Pancreas (tissue), 10 donors: ENCODE data around the gene FAM53B. TPM values are rescaled to one million over a fixed set of nuclear protein-coding genes. Genes with fewer than 3 reads are reported as not detected.
A peak's percentile ranks its signal among the peaks of the same experiment; 100 is the strongest.

Experiments
- ATAC-seq, 4 donors: fragments of 200-7000 bp; cut with Tn5 transposase; one replicate each; pipeline versions ENCODE4 v1.8.0 to v1.9.1; 2020; ENCODE audit warnings: mild to moderate bottlenecking in 4 of 4, moderate library complexity in 4 of 4
- DNase-seq, 6 donors: peaks; one replicate each; pipeline ENCODE4 v3.0.0-alpha.2; 2020
- FAIRE-seq: peaks from 2 replicates; lab custom pipeline; 2012; peaks lifted over from hg19 to GRCh38; lab: Jason Lieb, UNC
- H3K27ac ChIP-seq, 4 donors: fragments of 200-600 bp; sonication (generic); 1 replicate in 3 of 4; 2 replicates in 1 of 4; pipeline versions ENCODE4 v1.5.0 to v1.8.0; 2020
- H3K27me3 ChIP-seq, 4 donors: fragments of 200-600 bp; one replicate each; pipeline ENCODE4 v1.8.0; 2021
- H3K36me3 ChIP-seq, 3 donors: fragments of 200-600 bp; sonication (generic) in 1 of 3; one replicate each; pipeline versions ENCODE4 v1.5.0 to v1.8.0; 2020 to 2021
- H3K4me1 ChIP-seq, 3 donors: fragments of 200-600 bp; one replicate each; pipeline ENCODE4 v1.8.0; 2021
- H3K4me3 ChIP-seq, 4 donors: fragments of 200-600 bp; sonication (generic) in 2 of 4; one replicate each; pipeline versions ENCODE4 v1.5.0 to v1.8.0; 2020 to 2021
- H3K9me3 ChIP-seq, 4 donors: fragments of 200-600 bp; one replicate each; pipeline ENCODE4 v1.8.0; 2021
- WGBS, 2 donors: extraction: QIAGEN DNeasy Blood & Tissue Kit; methylation state at CpG; one replicate each; pipeline ENCODE4 v1.1.7; 2013; 5-methylcytosine and 5-hydroxymethylcytosine counted together
- intact Hi-C, 3 donors: fragments of 100-400 bp; cut with DNase I; formaldehyde crosslinking; loops; one replicate each; pipeline versions ENCODE4 v1.11.1 to v1.14.2; 2022
- polyA plus RNA-seq, 2 donors: library from polyadenylated mRNA; stranded (reverse); fragments of 200-250 nt; gene quantifications; one replicate each; pipeline ENCODE4 v1.2.3, GENCODE V29; 2013
- total RNA-seq, 6 donors: library from RNA; stranded (reverse); fragmentation: NEBNext Ultra II Directional in 4 of 6; extraction: Animal tissue kit (Norgen Biotek cat#: 25700) in 4 of 6; gene quantifications; one replicate each; pipeline versions ENCODE4 v1.2.1 to v1.2.4, GENCODE V29; 2021 to 2023
- TF ChIP-seq, protein P1 (sequence below), 4 donors: fragments of 200-600 bp; sonication (generic) in 3 of 4; IDR thresholded peaks; one replicate each; pipeline versions ENCODE4 v1.5.0 to v1.8.0; 2021; ENCODE audit warnings: antibody characterized with exemption in 4 of 4
- donor health status: healthy with polysubstance abuse.
- donor health status: DM: no; HTN: no; CAD: no; lungs with moderate emphysema.
- donor health status: DM: no; HTN: no; CAD: no.
- donor health status: control.
- donor health status: control.
- donor health status: Bipolar disorder and iron deficiency.
- donor health status: DM: yes; HTN: yes; CAD: no.
- donor health status: DM: no; HTN: no; CAD: no.
- donor health status: DM: no; HTN: no; CAD: no.
- donor health status: DM: yes; HTN: yes; CAD: no.

The FAM53B gene
- total and polyA plus RNA-seq, 8 donors = 5.3 to 16.4 (median 8.5) TPM

DNA sequence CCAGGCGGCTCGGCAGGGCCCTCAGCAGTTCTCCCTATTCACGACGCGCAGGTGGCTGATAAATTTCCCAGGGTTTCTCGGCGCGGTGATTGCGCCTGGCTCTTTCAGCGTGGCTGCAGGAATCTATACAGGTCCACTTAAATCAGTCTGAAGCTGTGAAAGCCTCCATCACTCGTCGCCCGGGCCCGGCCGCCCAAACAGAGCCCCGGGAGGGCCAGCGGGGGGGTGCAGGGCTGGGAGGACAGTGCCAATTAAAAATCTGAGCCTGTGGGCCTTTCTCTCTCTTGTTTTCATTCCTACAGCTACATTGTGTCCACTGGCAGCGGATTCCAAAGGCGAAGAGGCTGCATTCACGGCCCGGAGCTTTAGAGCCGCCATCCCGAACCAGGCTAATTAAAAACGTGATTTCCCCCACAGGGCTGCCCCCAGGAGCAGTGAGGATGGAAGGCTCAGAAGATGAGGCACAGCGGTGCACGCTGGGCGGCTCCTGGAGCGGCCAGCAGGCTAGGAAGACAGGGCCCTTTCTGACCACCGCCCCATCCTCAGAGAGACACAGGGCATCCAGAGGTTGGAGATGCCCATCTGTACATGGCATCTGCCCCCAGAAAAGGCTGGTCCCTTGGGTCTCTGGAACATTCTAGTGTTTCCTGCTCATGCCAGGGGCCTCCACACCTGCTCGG is 100.7 kb downstream of the FAM53B start:
- Histone ChIP-seq H3K9me3 (no peaks in the 10 kb centered on the region), H3K4me3 (no peak overlapping the region), H3K27me3 (no peaks in the 10 kb centered on the region), H3K36me3 (no peaks in the 10 kb centered on the region), H3K4me1 (peaks cover 0 to 4% (median 0%) of the 10 kb centered on the region in 3 donors), H3K27ac (no peak overlapping the region)
- WGBS, 2 donors = 95% methylated on average over 30 of the region's 30 CpGs
- intact Hi-C loops = no loop called here
- ATAC-seq = no peak
- no peak for FAIRE-seq
- peak in 1 of 6 donors; percentile 22 for DNase-seq
- TF ChIP-seq, protein P1, sequence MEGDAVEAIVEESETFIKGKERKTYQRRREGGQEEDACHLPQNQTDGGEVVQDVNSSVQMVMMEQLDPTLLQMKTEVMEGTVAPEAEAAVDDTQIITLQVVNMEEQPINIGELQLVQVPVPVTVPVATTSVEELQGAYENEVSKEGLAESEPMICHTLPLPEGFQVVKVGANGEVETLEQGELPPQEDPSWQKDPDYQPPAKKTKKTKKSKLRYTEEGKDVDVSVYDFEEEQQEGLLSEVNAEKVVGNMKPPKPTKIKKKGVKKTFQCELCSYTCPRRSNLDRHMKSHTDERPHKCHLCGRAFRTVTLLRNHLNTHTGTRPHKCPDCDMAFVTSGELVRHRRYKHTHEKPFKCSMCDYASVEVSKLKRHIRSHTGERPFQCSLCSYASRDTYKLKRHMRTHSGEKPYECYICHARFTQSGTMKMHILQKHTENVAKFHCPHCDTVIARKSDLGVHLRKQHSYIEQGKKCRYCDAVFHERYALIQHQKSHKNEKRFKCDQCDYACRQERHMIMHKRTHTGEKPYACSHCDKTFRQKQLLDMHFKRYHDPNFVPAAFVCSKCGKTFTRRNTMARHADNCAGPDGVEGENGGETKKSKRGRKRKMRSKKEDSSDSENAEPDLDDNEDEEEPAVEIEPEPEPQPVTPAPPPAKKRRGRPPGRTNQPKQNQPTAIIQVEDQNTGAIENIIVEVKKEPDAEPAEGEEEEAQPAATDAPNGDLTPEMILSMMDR (IDR thresholded peaks at IDR 0.05) = no peak

DNA sequence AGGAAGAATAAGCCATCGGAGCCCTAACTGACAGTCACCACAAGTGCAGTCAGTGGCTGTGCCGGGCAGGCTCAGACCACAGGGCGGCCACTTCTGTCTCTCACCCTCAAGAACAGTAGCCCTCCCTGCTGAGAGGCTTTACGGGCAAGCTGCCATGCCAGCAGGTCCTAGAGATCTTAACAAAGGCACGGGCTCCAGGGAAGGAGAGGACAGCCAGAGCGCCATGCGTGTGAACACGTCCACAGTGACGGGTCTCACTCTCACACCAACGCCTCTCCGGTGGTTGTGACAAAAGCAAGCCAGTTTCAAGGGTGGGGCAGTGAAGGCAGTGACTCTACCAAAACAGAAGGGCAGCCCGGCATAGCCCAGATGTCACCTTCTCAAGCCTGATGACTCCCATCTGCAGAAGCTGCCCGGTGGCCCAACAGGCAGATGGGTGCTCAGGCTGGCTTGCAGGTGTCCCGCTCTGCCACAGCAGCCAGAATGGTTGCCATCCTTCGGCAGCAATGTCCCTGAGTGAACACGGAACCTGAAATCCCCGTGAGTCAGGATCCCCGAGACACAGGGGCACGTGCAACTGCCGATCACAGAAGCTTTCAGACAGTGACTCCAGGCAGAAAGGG is 102.0 kb downstream of the FAM53B start:
- Histone ChIP-seq H3K27me3 (no peaks in the 10 kb centered on the region), H3K9me3 (no peaks in the 10 kb centered on the region), H3K4me3 (no peak overlapping the region), H3K4me1 (no peaks in the 10 kb centered on the region), H3K27ac (peak overlapping the region in 1 of 4 donors; percentile 17), H3K36me3 (no peaks in the 10 kb centered on the region)
- TF ChIP-seq, protein P1 (IDR thresholded peaks at IDR 0.05) = no peak
- intact Hi-C loops = no loop called here
- DNase-seq (peak in 1 of 6 donors; percentile 45), ATAC-seq (no peak), FAIRE-seq (no peak)
- WGBS, 2 donors = 93 to 94% methylated on average over 20 of the region's 20 CpGs

DNA sequence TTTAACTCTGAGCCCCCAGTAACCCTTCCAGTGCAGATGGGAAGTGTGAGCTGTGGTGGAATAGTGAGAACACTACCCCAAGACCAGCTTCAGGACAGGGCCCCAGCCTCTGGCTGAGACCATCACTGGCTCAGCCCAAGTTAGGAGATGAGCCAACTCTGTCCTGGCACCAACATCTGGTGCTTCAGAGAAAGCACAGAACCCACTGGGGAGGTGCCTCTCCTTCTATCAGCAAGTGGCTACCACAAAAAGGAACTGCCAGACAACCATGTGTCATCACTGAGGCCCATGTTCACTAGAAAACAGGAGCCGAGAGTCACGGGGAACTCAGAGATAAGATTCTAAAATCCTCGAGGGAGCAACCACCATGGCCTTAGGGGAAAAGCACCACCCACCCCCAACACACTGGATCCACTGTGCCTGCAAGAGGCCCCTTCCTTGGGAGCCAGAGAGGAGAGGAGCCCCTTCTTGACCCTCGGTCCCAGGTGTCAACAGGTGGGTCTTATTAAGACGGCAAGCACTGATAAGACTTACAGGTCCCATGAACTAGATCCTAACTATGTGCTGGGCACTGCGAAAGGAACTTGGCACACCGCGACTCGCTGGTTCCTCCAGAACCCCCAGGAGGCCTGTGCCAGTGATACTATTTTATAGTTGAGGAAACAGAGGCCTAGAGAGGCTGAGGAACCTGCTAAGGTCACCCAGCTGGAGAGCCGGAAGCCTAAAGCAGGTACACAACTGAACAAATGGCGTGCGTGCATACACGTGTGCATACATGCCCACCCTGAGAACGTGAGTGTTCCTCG is 102.7 kb downstream of the FAM53B start:
- TF ChIP-seq, protein P1 (IDR thresholded peaks at IDR 0.05) = no peak
- no peaks in the 10 kb centered on the region for H3K27me3 ChIP-seq
- intact Hi-C loops = no loop called here
- ATAC-seq (peak in 2 of 4 donors; percentile 47 to 58), FAIRE-seq (no peak), DNase-seq (peak in 1 of 6 donors; percentile 11)
- peak overlapping the region in 2 of 4 donors; percentile 21 to 33 for H3K27ac ChIP-seq
- H3K9me3 ChIP-seq = no peaks in the 10 kb centered on the region
- H3K4me1 ChIP-seq = no peaks in the 10 kb centered on the region
- 80 to 81% methylated on average over 15 of the region's 15 CpGs for WGBS, 2 donors
- H3K4me3 ChIP-seq = no peak overlapping the region
- H3K36me3 ChIP-seq = no peaks in the 10 kb centered on the region

DNA sequence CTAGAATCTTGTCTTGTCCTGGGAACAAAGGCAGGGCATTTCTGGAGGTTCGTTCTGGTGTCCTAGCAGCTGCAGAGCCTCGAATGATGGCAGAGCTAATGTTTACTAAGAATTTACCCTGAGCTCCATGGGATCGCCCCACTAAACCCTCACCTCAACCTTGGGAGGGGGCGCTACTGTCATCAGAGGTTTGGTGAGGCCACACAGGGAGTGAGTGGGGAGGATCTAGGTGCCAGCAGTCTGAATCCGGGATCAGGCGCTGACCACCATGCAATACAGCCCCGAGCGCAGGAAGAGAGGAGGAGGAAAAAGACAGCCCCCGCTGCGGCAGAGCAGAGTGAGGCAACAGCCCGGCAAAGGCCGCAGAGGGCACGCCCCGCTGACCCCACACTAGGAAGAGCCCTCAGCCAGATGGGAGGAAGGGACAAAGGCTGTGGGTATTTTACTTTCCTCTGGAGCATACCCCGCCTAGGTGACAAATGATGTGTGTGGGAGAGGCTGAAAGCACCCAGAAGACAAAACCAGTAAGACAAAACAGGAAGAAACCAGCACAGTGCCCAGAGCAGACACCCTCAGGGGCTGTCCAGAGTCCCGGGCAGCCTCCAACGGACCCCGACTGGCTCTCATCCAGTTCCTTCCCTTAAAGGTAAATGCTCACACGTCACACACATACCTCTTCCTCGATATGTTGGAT is 103.5 kb downstream of the FAM53B start:
- FAIRE-seq (no peak), ATAC-seq (peak in 3 of 4 donors; percentile 19 to 66 (median 33)), DNase-seq (peak in 1 of 6 donors; percentile 30)
- no peak overlapping the region for H3K4me3 ChIP-seq
- H3K4me1 ChIP-seq = no peaks in the 10 kb centered on the region
- no peaks in the 10 kb centered on the region for H3K27me3 ChIP-seq
- no peaks in the 10 kb centered on the region for H3K36me3 ChIP-seq
- intact Hi-C loops = no loop called here
- H3K27ac ChIP-seq = peak overlapping the region in 2 of 4 donors; percentile 21 to 33
- TF ChIP-seq, protein P1 (IDR thresholded peaks at IDR 0.05) = no peak
- WGBS, 2 donors = 77 to 80% methylated on average over 20 of the region's 20 CpGs
- H3K9me3 ChIP-seq = no peaks in the 10 kb centered on the region
